ENCODE data around the gene RFTN1. TPM values are rescaled to one million over a fixed set of nuclear protein-coding genes. Genes with fewer than 3 reads are reported as not detected.

RFTN1 gene
- total and polyA plus RNA-seq, 9 of the 15 experiments (the other 6 are each of a cell fraction or from before 2014, with no cell fraction given), result 0.08 to 0.51 (median 0.11) TPM; not detected in 6

- TF ChIP-seq, protein P1, sequence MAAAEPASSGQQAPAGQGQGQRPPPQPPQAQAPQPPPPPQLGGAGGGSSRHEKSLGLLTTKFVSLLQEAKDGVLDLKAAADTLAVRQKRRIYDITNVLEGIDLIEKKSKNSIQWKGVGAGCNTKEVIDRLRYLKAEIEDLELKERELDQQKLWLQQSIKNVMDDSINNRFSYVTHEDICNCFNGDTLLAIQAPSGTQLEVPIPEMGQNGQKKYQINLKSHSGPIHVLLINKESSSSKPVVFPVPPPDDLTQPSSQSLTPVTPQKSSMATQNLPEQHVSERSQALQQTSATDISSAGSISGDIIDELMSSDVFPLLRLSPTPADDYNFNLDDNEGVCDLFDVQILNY (CRISPR knock-in tag; IDR thresholded peaks at IDR 0.05), result no peak
- TF ChIP-seq ZBTB1 (CRISPR knock-in tag; IDR thresholded peaks at IDR 0.05; ENCODE audit: borderline replicate concordance, low read depth) (no peak), TCFL5 (CRISPR knock-in tag; conservative IDR thresholded peaks at IDR 0.05) (no peak), DPF2 (IDR thresholded peaks at IDR 0.05) (0 out of 2 replicates have a peak, but pooled peaks have one; percentile 16), COPS2 (conservative IDR thresholded peaks at IDR 0.05) (no peak), NFIX (CRISPR knock-in tag; IDR thresholded peaks at IDR 0.05; ENCODE audit: low read depth) (no peak)
- TF ChIP-seq, protein P2, sequence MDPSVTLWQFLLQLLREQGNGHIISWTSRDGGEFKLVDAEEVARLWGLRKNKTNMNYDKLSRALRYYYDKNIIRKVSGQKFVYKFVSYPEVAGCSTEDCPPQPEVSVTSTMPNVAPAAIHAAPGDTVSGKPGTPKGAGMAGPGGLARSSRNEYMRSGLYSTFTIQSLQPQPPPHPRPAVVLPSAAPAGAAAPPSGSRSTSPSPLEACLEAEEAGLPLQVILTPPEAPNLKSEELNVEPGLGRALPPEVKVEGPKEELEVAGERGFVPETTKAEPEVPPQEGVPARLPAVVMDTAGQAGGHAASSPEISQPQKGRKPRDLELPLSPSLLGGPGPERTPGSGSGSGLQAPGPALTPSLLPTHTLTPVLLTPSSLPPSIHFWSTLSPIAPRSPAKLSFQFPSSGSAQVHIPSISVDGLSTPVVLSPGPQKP (CRISPR knock-in tag; IDR thresholded peaks at IDR 0.05), result no peak
- TF ChIP-seq, protein P3, sequence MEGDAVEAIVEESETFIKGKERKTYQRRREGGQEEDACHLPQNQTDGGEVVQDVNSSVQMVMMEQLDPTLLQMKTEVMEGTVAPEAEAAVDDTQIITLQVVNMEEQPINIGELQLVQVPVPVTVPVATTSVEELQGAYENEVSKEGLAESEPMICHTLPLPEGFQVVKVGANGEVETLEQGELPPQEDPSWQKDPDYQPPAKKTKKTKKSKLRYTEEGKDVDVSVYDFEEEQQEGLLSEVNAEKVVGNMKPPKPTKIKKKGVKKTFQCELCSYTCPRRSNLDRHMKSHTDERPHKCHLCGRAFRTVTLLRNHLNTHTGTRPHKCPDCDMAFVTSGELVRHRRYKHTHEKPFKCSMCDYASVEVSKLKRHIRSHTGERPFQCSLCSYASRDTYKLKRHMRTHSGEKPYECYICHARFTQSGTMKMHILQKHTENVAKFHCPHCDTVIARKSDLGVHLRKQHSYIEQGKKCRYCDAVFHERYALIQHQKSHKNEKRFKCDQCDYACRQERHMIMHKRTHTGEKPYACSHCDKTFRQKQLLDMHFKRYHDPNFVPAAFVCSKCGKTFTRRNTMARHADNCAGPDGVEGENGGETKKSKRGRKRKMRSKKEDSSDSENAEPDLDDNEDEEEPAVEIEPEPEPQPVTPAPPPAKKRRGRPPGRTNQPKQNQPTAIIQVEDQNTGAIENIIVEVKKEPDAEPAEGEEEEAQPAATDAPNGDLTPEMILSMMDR (IDR thresholded peaks at IDR 0.05 in 2 of 3, conservative IDR thresholded peaks at IDR 0.05 in 1 of 3; ENCODE audit: insufficient read depth in 2 of 3, low read depth in 1 of 3, low read length in 3 of 3), result no peak
These were observed 193.8 kb downstream of the RFTN1 start (continued) for GRCh38 chr3:16319723-16320122.
